Caki2 (cell line): ENCODE results near the gene ACP5. TPM values are rescaled to one million over a fixed set of nuclear protein-coding genes. Genes with fewer than 3 reads are reported as not detected.
"Not testable (repeated sequence)": the region's sequence is repeated elsewhere in the genome, so short reads cannot be mapped to it uniquely, and the experiment has no call there.

Experiments
- DNase-seq: peaks from one replicate; pipeline ENCODE4 v3.0.0-alpha.2; 2015; ENCODE audit warnings: low read depth
- in situ Hi-C: cut with HindIII; loops from 2 replicates; pipeline ENCODE4 v1.10.0; 2016; ENCODE audit warnings: low sequenced_read_pairs, low pct_unique_long_range_greater_than_20kb, mixed read lengths
- total RNA-seq: library from RNA; depleted of rRNA; stranded (reverse); fragments of >200 nt; shearing (Covaris generic); gene quantifications from 2 replicates; pipeline ENCODE4 v1.2.3, GENCODE V29; 2014; ENCODE audit warnings: low replicate concordance; rRNA removed

The ACP5 gene
- total RNA-seq, result 6.1 and 11.8 TPM in 2 replicates

- in situ Hi-C loops, result no loop called here
- DNase-seq, result peak; percentile 42
Observed at GRCh38 chr19:11577451-11578257, at the start of gene ACP5. TSS of gene ACP5 (minus strand) at chr19:11577645. CDS start at chr19:11577317, 328 bp downstream.

GRCh38 chr19:11626252-11626651 lies 48.8 kb upstream of the ACP5 start:
- in situ Hi-C loops, result no loop called here
- DNase-seq, result no peak

- DNase-seq, result no peak
- in situ Hi-C loops, result no loop called here
Observed at GRCh38 chr19:11624069-11624463, 46.6 kb upstream of the ACP5 start.

GRCh38 chr19:11622401-11622800 lies 45.0 kb upstream of the ACP5 start:
- DNase-seq, in situ Hi-C loops: not testable (repeated sequence)

GRCh38 chr19:11620553-11620952 lies 43.1 kb upstream of the ACP5 start:
- DNase-seq, result no peak
- in situ Hi-C loops, result no loop called here

- in situ Hi-C loops, result no loop called here
Observed at GRCh38 chr19:11617180-11618062, 40.0 kb upstream of the ACP5 start.

GRCh38 chr19:11612816-11613511 lies 35.5 kb upstream of the ACP5 start:
- in situ Hi-C loops, result no loop called here
- no peak for DNase-seq

More at GRCh38 chr19:11617180-11618062, 40.0 kb upstream of the ACP5 start:
- no peak for DNase-seq

GRCh38 chr19:11611730-11612129 lies 34.3 kb upstream of the ACP5 start:
- in situ Hi-C loops, result no loop called here

GRCh38 chr19:11606484-11606883 lies 29.0 kb upstream of the ACP5 start:
- in situ Hi-C loops, result no loop called here
- DNase-seq, result no peak

More at GRCh38 chr19:11611730-11612129, 34.3 kb upstream of the ACP5 start:
- no peak for DNase-seq

GRCh38 chr19:11599704-11600103 lies 22.3 kb upstream of the ACP5 start:
- in situ Hi-C loops, DNase-seq: not testable (repeated sequence)

- in situ Hi-C loops, result no loop called here
- no peak for DNase-seq
Observed at GRCh38 chr19:11598746-11599145, 21.3 kb upstream of the ACP5 start.

- DNase-seq, result no peak
- in situ Hi-C loops, result no loop called here
Observed at GRCh38 chr19:11598103-11598483, 20.6 kb upstream of the ACP5 start.

- in situ Hi-C loops, result no loop called here
- DNase-seq, result peak; percentile 96
Observed at GRCh38 chr19:11597202-11598102, 20.0 kb upstream of the ACP5 start, which contains the start of gene ZNF627. TSS of gene ZNF627 (plus strand) at chr19:11597483. CDS start at chr19:11597628, 145 bp downstream.

GRCh38 chr19:11596156-11596555 lies 18.7 kb upstream of the ACP5 start:
- DNase-seq, result no peak
- in situ Hi-C loops, result no loop called here

GRCh38 chr19:11594084-11594483 lies 16.6 kb upstream of the ACP5 start:
- in situ Hi-C loops, result no loop called here
- no peak for DNase-seq

GRCh38 chr19:11587975-11588631 lies 10.7 kb upstream of the ACP5 start:
- in situ Hi-C loops, result no loop called here
- no peak for DNase-seq
